ENCODE measurements around the gene CEP135.
A peak's percentile ranks its signal among the peaks of the same experiment; 100 is the strongest.

CEP135 gene

GRCh38 chr4:55993994-55994663, 45.4 kb downstream of the CEP135 start:
- DNase-seq (ENCODE audit: low read depth, low spot score), result no peak
- H3K4me3 ChIP-seq (ENCODE audit: low read length), result no peak overlapping the region

- no peak overlapping the region for H3K4me3 ChIP-seq (ENCODE audit: low read length)
- no peak for DNase-seq (ENCODE audit: low read depth, low spot score)
Measured at GRCh38 chr4:55996646-55997045, 47.9 kb downstream of the CEP135 start.

DNA sequence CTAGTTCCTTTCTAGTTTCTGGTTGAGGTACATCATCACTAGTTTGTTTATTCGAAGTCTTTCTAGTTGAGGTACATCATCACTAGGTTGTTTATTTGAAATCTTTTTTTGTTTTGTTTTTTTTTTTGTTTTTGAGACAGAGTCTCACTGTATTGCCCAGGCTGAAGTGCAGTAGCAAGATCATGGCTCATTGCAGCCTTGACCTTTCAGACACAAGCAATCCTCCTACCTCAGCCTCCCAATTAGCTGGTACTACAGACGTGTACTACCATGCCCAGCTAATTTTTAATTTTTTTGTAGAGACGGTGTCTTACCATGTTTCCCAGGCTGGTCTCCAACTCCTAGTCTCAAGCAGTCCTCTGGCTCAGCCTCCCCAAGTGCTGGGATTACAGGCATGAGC, 54.9 kb downstream of the CEP135 start:
- DNase-seq (ENCODE audit: low read depth, low spot score), result no peak
- no peak overlapping the region for H3K4me3 ChIP-seq (ENCODE audit: low read length)

- DNase-seq (ENCODE audit: low read depth, low spot score), result no peak
- no peak overlapping the region for H3K4me3 ChIP-seq (ENCODE audit: low read length)
Measured at GRCh38 chr4:56004235-56004634, 55.5 kb downstream of the CEP135 start.

- H3K4me3 ChIP-seq (ENCODE audit: low read length), result no peak overlapping the region
- no peak for DNase-seq (ENCODE audit: low read depth, low spot score)
Measured at GRCh38 chr4:56007154-56007553, 58.4 kb downstream of the CEP135 start.

- no peak overlapping the region for H3K4me3 ChIP-seq (ENCODE audit: low read length)
- no peak for DNase-seq (ENCODE audit: low read depth, low spot score)
Measured at GRCh38 chr4:56008206-56008605, 59.5 kb downstream of the CEP135 start.

DNA sequence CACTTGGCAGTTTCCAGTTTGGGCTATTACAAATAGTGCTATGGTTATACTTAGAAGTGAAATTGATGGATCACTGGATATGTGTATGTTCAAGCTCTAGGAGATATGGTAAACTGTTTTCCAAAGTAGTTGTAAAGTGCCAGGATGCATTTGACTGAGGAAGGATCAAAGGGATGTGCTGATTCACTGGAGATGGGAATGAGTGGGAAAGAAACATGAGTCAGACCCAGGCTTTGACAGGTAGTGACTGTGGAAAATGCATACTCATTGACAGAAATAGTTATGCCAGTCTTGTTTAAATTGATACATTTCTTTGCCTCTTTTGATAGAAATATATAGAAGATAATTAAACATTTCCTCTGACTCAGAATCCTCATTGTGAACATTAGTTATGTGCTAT, 77.9 kb downstream of the CEP135 start:
- DNase-seq (ENCODE audit: low read depth, low spot score), result no peak
- H3K4me3 ChIP-seq (ENCODE audit: low read length), result no peak overlapping the region

- no peak for DNase-seq (ENCODE audit: low read depth, low spot score)
- H3K4me3 ChIP-seq (ENCODE audit: low read length), result no peak overlapping the region
Measured at GRCh38 chr4:56028165-56028564, 79.4 kb downstream of the CEP135 start.

GRCh38 chr4:56038487-56039162, 89.9 kb downstream of the CEP135 start:
- no peak for DNase-seq (ENCODE audit: low read depth, low spot score)
- no peak overlapping the region for H3K4me3 ChIP-seq (ENCODE audit: low read length)

DNA sequence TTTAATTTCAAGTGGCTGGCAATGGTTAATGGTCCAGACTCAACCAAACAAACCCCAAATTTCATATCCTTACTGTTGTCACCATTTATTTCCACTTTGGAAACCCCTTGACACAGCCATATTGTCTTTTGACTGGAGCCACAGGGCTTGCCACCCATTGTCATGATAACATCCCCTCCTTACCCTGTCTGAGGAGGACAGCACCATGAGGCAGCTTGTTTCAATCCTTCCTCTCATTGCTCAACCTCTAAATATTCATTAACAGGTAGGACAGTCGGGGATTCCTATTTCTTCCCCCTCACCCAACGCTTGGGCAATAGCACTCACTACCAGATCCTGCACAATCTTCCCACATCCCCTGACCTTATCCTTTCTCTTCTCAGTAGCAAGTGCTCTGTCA, 92.1 kb downstream of the CEP135 start:
- no peak for DNase-seq (ENCODE audit: low read depth, low spot score)
- H3K4me3 ChIP-seq (ENCODE audit: low read length), result no peak overlapping the region

GRCh38 chr4:56042225-56042624, 93.5 kb downstream of the CEP135 start:
- DNase-seq (ENCODE audit: low read depth, low spot score), result no peak
- no peak overlapping the region for H3K4me3 ChIP-seq (ENCODE audit: low read length)

GRCh38 chr4:56048383-56048701, 99.6 kb downstream of the CEP135 start:
- no peak for DNase-seq (ENCODE audit: low read depth, low spot score)
- peak overlapping the region; percentile 52 for H3K4me3 ChIP-seq (ENCODE audit: low read length)

- DNase-seq (ENCODE audit: low read depth, low spot score), result peak; percentile 28
Measured at GRCh38 chr4:56048702-56049431, 100.1 kb downstream of the CEP135 start.

DNA sequence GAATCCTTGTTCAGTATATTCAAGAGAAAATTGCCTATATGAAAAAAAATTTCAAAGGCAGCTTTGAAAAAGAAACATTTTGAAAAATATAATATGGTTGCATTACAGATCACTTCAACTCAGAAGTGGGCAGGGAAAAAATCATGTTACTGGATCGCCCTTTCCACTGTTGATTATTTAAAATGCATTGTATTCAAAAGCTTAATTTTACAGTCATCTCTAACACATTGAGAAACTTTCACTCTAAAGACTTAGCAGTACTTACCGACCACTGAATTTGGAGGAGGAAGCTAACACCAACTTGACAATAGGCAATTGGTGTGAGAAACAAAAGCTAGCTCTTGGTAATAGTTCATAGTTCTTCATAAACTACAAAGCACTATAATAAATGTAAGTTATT, 101.9 kb downstream of the CEP135 start:
- no peak overlapping the region for H3K4me3 ChIP-seq (ENCODE audit: low read length)
- DNase-seq (ENCODE audit: low read depth, low spot score), result no peak

More at GRCh38 chr4:56048702-56049431, 100.1 kb downstream of the CEP135 start:
- peak overlapping the region; percentile 70 for H3K4me3 ChIP-seq (ENCODE audit: low read length)

- DNase-seq (ENCODE audit: low read depth, low spot score), result no peak
- H3K4me3 ChIP-seq (ENCODE audit: low read length), result no peak overlapping the region
Measured at GRCh38 chr4:56051029-56051709, 102.4 kb downstream of the CEP135 start.

GRCh38 chr4:56051710-56052075, 102.9 kb downstream of the CEP135 start:
- no peak for DNase-seq (ENCODE audit: low read depth, low spot score)
- no peak overlapping the region for H3K4me3 ChIP-seq (ENCODE audit: low read length)

- H3K4me3 ChIP-seq (ENCODE audit: low read length), result no peak overlapping the region
- no peak for DNase-seq (ENCODE audit: low read depth, low spot score)
Measured at GRCh38 chr4:56052481-56052880, 103.7 kb downstream of the CEP135 start.

- no peak overlapping the region for H3K4me3 ChIP-seq (ENCODE audit: low read length)
Measured at GRCh38 chr4:56052966-56053365, 104.2 kb downstream of the CEP135 start.

GRCh38 chr4:56055027-56055977, 106.6 kb downstream of the CEP135 start:
- H3K4me3 ChIP-seq (ENCODE audit: low read length), result no peak overlapping the region
- DNase-seq (ENCODE audit: low read depth, low spot score), result no peak

More at GRCh38 chr4:56052966-56053365, 104.2 kb downstream of the CEP135 start:
- no peak for DNase-seq (ENCODE audit: low read depth, low spot score)
